NCI-H2171 (cell line): Measurements from ENCODE around the gene IL4.
"Not testable (repeated sequence)": the region's sequence is repeated elsewhere in the genome, so short reads cannot be mapped to it uniquely, and the experiment has no call there.

Experiments
- DNase-seq: peaks from one replicate; lab custom pipeline; 2025; lab: John Stamatoyannopoulos, UW

IL4 gene

DNA sequence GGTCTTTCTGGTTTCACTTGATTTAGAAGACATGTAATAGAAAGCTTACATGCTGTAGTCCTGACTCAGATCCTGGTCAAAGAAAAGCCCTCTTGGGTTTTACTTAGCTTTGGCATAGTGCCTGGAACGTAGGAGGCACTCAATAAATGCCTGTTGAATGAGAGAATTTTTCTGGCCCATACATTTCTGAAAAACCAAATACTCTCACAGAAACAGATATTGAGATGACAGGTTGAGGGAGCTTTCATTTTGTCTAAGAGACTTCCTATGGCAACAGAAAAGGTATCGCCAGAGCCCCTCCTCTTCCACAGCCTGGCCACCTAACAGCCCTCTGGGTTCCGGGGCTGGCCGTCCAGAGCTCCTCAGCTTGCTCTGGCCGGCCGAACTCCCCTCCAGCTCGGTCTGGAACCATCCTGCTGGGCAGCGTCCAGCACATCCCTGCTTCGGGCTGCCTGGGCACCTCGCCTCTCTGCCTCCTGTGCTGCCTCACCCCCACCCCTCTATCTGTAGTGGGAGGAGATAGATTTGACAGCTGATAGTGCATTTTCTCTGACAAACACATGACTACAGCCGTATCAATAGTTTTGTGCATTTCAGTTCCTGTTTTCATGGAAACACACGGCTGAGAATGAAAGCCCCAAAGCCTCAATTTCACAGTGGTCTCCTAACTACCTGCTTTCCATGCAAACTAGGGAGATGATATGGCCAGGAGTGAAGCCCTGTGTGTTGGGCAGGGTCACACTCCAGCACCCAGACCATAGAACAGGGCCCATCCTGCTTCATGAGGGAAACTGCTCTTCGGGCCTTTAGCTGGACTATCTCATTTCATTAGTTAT is 1.1 kb downstream of the IL4 start:
- no peak for DNase-seq

DNA sequence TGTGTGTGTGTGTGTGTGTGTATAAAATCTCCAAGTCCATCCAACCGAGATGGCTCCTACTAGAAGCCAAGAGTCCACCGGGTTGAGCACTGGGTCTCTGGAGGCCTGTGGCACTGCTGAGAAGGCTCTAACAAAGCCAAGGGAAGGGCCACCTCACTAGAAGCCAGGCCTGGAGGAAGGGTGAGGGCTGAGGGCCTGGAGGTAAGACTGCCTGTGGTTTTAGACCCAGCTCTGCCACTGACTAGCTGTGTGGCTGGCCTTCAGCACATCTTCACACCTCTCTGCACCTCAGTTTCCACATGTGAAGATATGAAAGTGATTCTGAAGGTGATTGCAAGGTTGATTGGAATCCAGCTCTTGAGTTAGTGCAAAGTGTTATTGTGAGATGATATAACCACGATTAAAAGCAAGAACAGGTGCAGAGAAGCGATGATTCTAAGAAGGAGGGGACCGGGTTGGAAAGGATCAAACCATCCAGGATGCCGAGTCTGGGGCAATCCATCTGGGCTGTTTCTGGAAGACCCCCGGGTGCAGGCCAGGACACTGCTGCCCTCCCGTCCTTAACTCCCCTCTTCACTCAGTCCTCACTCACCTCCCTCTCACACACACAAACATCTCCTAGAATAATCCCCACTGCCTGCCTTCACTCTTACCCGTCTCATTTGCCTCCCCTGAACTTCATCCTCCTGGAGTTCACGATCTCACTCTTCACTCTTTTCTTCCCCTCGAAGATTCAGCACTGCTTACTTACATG is 2.3 kb downstream of the IL4 start:
- DNase-seq, result no peak

DNA sequence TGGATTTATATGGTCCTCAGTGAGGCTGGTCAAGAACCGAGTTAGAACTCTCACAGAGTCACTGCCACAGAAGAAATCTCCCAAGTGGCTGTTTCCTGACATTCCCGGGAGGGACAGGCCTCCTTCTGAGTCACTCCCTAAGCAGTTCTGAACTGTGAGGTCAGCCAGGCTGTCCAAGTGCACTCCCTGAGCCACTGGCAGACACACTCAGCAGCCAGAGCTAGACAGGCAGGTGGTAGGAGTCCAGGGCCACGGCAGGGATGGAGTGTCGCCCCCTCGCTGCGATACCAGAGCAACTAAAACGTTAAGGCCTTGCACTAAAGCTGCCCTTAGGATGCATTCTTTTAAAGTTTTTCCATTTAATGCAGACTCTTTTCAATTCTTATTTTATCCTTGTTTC is 3.4 kb downstream of the IL4 start:
- DNase-seq, result no peak

DNA sequence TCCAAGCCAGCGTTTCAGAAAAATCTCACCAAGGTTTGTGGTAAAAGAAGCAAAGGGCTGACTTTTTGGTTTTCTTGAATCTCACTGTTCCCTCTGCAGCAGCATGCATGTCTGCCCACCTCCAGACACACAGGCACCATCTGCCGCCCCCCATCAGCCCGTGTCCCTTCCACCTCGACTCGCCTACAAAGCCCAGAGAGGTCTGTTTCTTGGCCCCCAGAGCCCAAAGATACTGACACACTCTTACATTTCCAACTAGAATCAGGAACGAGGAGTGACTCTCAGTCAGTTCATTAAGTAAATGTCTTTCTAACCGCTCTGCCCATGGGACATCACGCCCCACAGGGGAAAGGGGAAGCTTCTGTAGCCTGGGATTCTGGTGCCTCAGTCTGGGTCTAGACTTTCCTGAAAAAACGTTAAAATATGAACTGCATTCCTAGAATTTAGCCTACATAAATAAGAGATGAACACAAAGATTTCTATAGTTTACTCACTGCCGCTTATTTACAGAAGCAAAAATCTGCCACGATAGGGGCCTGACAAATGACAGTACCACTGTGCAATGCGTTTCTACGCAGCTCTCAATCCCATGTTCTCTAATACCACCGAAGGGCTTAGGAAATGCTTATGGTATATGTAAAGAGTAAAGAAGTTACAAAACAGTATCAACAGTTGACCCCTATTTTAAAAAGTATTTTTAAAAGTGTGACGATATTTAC is 4.1 kb downstream of the IL4 start:
- no peak for DNase-seq

DNA sequence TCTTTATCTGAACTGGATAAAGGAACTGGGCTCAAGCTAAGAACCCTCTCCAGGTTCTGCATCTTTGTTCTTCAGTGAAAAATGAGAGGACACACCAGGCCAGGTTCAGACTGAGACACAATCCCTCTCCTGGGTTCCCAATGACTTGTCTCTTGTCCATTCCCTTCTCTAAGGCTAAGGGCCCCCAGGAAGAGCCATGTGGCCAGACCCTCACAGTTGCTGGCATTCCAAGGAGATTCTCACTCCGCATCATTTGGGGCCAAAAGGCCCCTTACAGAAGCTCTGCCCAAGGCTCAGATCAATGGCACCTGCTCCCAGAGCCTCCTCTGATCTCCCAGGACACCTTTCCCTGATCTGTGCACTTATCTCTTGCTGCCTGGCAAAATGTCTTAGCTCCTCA is 4.9 kb downstream of the IL4 start:
- no peak for DNase-seq

DNA sequence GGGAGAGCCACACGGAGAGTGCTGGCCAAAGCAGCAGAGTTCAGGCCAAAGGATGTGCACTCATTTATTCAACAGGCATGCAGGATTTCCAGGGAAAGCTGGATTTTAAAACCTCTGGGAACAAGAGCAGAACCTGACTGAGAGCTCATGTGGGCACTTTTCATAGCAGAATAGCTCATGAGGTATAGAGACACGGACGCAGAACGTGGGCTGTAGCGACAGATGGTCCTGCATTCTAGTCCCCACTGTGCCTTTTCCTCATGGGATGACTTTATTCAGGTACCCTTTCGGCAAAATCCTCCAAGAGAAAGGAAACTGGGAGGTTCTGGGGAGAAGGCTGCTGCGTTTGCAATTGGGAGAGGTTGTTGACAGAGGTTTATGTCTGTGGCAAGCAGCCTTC is 5.4 kb downstream of the IL4 start:
- DNase-seq, result no peak

DNA sequence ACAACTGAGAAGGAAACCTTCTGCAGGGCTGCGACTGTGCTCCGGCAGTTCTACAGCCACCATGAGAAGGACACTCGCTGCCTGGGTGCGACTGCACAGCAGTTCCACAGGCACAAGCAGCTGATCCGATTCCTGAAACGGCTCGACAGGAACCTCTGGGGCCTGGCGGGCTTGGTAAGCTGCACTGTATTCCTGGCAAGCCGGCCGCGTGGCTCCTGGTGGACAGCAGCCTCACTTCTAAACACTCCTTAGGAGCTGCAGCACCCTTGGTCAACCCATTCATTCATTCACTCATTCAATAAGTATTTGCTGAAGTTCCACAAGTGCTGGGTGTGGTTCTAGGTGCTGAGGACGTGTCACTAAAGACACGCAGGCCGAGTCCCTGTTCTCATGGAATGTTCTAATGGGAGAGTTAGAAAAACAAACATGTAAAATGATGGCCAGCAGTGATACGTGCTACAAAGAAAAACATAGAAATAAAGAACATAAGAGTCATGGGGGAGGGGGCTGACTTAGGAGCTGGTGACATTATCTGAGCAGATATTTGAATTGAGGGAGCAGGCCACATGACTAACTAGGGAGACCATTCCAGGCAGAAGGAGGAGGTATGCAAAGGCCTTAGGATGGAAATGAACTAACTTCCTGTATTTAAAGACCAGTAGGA is 6.1 kb downstream of the IL4 start:
- DNase-seq, result no peak

DNA sequence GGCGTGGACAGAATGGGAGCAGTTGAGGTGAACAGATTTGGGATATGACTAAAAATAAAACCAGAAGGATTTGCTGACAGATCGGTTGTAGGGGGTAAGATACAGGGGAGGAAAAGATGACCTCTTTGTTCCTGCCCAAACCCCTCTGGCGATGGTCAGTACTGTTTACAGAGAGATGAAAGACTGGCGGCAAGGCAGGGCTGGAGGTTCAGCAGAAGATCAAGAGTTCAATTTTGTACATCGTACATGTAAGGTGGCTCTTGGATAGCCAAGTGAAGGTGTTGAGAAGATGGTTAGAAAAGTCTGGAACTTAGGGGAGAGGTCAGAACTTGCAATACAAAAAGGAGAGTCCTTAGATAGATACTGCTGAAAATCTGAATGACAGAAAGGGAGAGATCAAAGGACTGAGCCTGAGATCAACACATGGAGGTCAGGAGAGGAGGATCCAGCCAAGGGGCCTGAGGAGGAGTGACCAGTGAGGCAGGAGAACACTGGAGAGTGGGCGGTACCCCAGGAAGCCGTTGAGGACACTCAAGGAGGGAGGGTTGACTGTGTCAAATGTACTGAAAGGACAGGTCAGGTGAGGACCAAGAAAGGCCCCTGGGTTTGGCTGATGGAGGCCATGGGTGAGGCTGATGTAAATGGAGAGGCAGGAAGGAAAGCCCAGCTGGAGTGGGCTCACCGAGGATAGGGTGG is 7.1 kb downstream of the IL4 start:
- no peak for DNase-seq

DNA sequence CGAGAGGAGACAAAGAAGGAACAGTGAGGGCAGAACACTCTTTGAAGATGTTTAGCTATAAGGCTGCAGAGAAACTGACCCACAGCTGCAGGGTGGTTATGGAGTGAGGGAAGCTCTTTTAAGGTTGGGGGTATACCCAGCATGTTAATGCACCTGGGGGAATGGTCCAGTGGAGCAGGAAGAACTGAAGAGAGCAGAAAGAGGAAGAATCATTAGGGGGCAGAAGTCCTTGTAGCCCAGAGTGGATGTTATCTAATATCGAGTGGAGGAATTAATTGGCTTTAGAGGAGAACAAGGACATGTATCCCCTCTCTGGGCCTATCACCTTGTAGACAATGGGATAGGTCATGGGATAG is 7.7 kb downstream of the IL4 start:
- DNase-seq, result no peak

DNA sequence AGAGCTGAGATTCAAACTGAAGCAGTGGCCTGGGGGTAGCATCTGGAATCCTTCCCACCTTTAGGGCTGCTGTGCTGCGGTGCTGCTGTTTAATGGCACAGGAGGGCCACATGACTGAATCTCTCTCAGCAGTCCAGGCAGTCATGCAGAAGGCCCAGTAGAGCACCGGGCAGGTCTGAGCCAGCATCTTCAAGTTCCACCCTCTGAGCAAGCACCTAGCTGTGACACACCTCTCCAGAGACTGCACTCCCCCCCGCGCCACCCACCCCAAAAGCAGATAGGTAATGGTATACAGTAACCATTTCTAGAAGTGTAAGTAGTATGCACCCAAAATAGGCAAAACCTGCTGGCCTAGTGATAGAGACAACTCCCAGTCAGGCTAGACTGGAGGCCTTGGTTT is 8.2 kb downstream of the IL4 start:
- no peak for DNase-seq

DNA sequence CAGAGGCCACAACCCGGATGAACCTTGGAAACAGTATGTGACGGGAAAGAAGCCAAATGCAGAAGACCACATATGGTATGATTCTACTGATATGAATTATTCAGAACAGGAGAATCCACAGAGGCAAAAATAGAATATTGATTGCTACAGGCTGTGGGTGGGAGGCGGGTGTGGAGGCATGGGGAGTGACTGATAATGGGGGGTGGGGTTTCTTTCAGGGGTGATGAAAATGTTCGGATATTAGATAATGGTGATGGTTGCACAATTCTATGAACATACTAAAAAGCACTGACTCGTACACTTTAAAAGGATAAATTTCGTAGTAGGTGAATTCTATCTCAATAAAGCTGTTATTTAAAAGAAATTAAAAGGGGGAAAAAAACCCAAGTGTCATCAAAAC is 10.7 kb downstream of the IL4 start:
- no peak for DNase-seq

DNA sequence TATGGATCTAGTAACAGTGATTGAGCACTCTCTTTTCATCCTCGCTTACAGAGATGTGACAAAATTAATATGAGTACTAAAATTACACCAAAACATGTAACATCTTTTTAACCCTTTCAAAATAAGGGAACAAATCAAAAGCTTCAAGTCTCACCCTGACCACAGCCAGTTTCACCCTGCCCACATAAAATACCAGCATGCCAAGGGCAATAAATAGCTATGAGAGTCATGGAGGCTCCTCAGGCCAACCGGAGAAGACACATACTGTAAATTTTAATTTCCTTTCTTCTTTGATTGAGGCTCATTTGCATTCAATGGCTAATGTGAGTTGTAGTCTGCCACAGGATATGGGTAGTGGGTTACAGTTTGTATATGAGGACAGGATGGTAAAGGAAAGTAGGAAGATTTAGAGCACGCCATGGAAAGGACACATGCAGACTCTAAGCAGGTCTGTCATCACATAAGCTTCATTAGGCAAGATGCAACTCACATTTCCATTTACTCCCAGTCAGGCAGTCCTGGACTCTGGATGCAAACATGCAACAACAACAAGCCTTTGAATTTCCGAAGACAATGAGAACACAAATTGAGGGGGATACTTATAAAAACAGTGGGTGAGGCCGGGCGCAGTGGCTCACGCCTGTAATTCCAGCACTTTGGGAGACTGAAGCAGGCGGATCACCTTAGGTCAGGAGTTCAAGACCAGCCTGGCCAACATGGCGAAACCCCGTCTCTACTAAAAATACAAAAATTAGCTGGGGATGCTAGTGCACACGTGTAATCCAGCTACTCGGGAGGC is 11.3 kb downstream of the IL4 start:
- no peak for DNase-seq

DNA sequence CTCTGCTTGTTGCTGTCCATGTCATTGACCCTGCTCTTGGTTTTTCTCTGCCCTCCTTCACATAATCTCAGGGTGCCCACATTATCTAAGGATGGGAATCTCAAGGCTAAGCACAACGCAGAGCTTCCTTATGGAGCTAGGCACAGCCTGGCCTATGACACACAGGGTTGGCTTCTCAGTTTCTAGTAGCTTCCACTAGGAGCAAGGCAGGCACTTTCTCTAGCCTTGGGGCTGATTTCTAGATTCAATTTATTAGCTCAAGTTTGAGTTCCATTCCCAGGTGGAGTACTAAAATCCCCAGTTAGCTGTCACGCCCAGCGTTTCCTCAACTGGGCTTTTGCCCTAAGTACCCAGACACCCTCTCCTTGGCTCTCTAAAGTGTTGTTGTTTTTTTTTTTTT is 12.4 kb downstream of the IL4 start:
- no peak for DNase-seq

DNA sequence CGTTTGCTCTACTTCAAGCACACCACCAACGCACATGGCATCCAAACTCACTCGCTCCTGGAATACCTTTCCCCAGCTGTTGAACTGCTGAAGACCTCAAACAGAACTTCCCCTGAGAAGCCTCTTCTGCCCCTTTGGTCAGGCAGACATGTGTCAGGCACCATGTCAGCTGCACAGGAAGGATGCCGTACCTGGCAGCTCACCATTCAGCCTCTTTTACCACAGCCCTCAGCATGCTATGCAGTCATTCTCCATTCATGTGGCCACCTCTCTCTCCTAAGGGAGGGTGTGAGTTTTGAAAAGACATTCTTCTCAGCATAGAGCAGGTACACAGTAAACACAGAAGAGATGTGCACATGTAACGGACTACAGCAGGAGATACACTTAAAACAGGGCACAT is 14.2 kb downstream of the IL4 start:
- no peak for DNase-seq

DNA sequence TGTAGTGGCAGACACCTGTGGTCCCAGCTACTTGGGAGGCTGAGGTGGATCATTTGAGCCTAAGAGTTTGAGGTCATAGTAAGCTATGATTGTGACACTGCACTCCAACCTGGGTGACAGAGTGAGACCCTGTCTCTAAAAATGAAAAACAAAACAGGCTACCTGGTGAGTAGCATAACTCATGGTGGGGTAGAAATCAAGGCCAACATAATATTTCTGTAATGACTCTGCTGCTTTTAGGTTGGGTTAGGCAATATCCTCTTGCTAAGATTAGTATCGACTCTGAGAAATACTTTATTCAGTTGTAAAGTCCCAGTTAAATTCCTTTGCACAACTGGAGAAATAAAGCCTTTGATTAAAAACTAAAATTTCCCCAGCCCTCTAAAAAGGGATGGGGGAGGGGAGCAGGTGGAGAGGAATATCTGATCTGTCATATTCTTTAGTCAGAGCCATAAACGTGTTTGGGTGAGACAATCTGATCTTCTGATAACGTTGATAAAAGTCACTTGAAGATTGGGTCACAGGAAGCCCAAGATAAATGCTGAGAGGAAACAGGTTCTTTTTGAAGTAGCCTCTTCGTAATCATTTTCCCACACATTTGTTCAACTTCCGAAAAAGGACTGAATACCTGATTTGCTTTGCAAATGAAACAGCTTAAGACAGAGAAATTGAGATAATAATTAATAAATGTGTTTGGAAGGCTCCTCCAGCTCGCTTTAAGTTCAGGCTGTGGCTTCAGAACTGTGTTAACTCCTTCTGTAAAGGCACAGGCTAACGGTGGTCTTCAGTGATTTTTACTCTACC is 14.9 kb downstream of the IL4 start:
- DNase-seq, result no peak

DNA sequence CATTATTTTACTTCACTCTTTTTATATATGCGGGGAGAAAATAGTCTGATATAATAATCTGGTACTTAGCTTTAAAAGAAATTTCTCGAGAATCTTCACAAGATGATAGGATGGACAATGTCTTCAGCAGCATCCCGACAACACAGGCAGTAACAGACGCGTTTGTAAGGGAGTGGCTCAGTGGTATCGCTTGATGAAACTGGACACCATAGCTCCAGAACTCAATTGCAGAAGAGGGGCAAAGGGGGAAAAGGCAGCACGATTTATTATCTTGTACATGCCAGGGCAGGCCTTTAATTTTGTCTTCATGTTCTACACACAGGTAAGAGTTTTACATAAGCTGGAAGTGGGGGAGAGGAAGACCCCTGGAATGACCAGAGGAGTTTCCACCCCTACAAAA is 15.7 kb downstream of the IL4 start:
- no peak for DNase-seq

DNA sequence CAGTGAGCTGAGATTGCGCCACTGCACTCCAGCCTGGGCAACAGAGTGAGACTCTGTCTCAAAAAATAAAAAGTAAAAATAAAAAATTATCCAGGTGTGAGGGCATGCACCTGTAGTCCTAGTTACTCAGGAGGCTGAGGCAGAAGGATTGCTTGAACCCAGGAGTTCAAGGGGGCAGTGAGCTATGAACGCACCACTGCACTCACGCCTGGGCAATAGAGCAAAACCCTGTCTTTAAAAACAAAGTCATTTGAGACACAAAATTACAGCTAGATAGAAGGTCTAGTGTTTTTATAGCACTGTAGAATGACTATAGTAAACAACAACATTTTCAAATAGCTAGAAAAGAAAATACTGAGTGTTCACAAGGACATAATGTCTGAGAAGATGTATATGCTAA is 16.4 kb downstream of the IL4 start:
- DNase-seq, result no peak

DNA sequence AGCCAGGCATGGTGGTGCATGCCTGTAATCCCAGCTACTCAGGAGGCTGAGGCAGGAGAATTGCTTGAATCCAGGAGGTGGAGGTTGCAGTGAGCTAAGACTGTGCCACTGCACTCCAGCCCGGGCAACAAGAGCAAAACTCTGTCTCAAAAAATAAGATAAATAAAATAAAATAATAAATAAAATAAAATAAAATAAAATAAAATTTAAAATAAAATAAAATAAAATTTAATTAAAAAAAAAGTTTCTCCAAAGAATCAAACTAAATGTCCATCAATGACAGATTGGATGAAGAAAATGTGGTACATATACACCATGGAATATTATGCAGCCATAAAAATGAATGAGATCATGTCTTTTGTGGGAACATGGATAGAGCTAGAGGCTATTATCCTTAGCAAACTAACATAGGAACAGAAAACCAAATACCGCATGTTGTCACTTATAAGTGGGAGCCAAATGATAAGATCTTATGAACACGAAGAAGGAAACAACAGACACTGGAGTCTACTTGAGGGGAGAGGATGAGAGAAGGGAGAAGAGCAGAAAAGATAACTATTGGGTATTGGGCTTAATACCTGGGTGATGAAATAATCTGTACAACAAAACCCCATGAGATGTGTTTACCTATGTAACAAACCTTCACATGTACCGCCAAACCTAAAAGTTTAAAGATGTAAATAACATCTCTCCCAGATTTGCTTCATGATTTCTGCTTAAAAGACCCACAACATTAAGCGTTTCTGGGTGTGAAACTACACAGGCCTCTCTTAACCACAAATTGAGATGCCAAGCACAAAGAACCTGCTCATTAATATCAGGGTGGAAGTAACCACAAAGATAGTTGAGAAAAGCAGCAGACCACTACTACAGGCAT is 18.2 kb downstream of the IL4 start:
- not testable (repeated sequence) for DNase-seq

DNA sequence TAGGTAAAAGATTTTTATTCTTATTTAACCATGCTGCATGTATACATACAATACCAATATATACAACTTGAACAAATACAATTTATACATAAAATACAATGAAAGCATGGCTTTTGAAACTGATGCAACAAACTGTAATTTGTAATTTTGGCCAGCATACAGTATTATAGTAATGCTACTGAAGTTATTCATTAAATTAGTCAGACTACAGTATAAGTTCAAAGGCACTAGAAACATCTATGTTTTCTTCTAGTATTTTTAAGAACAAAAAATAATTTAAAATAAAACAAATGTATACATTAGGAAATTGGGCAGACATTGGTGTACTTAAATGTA is 18.8 kb downstream of the IL4 start:
- DNase-seq, result no peak
